GM03348 (cell line): ENCODE data around the gene GALNT18.
"Not testable (repeated sequence)": the region's sequence is repeated elsewhere in the genome, so short reads cannot be mapped to it uniquely, and the experiment has no call there.

ENCODE experiments used
- DNase-seq: peaks from one replicate; pipeline ENCODE4 v3.0.0; 2012; ENCODE audit warnings: low spot score

The GALNT18 gene

DNA sequence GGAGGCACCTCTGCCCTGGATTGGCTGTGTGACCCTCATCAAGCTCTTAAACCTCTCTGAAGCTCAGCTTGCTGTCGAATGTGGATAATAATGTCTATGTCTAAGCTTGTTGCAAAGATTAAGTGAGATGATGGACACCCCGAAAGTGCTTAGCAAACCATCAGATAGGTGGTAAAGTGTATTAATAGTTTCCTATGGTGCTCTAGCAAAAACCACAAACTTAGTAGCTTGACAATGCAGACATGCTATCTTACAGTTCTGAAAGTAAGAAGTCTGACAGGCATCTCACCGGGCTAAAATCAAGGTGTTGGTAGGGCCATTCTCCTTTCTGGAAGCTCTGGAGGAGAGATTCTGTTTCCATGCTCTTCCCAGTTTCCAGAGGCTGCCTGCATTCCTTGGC lies 162.2 kb downstream of the GALNT18 start:
- no peak for DNase-seq

- no peak for DNase-seq
Observed at GRCh38 chr11:11458485-11458884, 163.3 kb downstream of the GALNT18 start.

DNA sequence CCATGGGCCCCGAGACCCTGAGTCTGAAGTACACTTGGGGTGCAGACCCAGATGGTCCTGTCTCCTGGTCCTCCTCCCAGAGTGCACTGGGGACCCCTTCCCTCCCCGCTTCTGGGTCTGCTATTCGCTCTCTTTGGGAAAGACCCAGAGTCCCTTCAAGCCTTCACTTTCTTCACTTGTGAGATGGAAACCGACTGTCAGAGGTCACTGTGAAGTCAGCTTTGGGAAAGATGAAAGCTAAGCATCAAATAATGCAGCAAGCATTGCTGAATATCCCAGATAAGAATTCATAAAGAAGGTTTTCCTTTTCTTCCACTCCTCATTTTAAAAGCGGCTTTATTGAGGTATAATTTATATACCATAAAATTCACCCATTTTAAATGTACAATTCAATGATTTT lies 163.8 kb downstream of the GALNT18 start:
- DNase-seq, result no peak

DNA sequence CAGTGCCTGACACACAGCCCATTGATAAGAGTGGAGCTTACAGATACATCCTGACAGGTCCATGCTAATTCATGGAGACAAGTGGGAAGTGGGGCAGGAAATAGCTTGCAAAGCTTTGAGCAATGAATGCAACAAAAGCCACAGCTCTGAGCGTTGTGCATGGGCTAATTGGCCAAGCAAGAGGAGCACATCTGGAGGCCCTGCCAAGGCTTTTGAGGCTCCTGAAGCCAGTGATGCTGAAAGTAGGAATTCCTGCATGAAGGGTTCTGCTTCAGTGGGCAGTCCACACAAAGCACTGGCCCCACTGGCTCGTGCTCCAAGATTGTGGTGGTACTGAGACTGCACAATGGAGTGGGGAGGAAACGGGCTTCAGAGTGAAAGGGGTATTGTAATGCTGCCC lies 164.9 kb downstream of the GALNT18 start:
- DNase-seq, result no peak

GRCh38 chr11:11454671-11455223 lies 167.1 kb downstream of the GALNT18 start:
- no peak for DNase-seq

DNA sequence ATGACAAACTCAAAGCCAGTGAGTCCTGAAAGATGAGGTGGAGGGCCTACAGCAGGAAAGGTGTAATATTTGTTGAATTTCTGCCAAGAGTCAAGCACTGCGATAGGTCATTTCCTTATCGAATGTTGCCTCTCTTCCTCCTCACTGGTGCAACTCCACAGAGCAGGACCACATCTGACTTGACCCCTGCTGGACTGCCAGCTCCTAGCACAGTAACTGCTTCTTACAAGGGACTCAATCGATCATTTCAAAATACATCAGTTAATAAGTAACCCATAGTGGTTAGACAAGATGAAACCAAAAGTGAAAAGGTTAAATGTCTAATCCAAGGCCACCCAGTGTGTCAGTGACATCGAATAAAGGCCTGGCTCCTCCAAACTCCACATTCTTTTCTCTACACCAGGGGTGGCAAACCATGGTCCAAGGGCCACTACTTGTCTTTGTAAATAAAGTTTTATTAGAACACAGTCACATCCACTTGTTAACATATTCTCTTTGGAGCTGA lies 170.3 kb downstream of the GALNT18 start:
- no peak for DNase-seq

DNA sequence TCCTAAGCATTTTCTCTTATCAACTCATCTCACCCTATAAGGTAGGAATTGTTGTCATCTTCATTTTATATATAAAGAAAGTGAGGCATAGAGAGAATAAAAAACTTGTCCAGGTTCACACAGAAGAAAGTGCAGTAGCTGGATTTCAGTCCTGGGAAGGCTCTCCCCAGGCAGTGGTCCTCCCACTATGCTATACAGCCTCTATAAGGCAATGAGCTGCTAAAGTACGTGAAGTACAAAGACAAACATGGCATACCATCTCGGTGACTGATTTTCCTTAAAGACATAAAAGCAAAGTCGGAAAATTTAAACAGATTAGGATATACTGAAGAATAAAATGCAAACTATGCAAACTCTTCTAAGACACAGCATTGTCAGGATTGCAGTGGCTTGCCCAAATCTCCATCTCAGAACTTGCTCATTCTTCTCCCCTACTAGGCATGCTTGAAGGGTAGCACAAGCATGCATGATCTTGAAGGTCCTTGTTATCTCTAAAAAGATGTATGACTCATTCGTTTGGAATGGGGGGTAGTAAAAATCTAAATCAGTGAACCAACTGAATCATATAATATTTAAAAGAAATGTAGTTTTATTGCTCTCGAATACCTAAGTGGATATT lies 171.0 kb downstream of the GALNT18 start:
- DNase-seq, result no peak

GRCh38 chr11:11449327-11449726 lies 172.5 kb downstream of the GALNT18 start:
- no peak for DNase-seq

DNA sequence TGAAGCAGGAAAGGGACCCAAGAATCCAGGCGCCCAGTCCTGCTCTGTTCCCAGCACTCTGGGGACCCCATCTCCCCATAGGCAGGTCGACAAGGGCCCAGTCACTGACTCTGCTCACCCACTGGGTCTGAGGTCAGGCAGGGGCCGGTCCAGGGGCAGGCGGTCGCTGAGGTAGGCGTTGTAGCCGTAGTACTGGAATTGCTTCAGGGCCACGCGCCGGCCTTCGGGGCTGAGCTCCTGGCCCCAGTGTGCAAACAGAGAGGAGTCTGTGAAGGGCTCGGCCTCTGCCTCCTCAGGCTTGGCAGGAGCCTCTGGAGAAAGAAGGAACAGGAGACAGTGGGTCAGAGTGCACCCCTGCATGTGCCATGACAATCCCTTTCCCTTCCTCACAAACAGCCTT lies 173.2 kb downstream of the GALNT18 start:
- DNase-seq, result no peak

- not testable (repeated sequence) for DNase-seq
Observed at GRCh38 chr11:11447601-11448000, 174.2 kb downstream of the GALNT18 start.

GRCh38 chr11:11446967-11447366 lies 174.8 kb downstream of the GALNT18 start:
- DNase-seq, result no peak

- no peak for DNase-seq
Observed at GRCh38 chr11:11446564-11446963, 175.2 kb downstream of the GALNT18 start.

DNA sequence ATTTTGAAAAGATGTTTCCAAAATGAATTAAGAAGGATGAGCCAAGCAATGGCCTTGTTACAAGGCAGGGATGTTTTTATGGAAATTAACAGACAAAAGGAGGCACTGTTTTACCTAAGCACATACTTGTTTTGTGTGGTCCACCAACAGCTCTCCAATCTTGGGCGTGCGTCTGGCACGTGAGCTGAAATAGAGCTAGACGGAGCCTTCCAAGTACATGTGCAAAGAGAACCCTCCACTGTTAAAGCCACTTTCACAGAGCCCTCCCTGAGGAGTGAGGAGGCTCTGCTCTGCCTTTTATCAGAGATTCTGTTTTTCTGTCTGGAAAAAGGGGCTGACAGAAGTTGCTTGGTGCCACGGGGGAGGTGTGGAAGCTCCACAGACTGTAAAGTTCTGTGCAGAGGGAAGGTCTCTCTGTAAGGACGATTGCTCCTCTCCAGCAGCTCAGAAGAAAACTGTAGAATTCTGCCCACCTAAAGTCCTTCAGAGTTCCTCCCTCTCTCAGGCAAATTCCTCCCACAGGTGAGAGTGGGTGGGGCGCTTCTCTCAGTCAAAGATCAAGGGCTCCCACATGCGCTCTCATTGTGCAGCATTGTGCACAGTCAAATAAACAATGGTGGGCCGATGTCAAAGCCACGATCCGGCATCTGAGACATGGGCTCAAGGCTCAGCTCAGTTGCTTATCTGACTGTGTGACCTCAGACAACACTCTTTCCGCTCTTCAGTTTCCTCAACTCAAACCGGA lies 176.2 kb downstream of the GALNT18 start:
- DNase-seq, result no peak

DNA sequence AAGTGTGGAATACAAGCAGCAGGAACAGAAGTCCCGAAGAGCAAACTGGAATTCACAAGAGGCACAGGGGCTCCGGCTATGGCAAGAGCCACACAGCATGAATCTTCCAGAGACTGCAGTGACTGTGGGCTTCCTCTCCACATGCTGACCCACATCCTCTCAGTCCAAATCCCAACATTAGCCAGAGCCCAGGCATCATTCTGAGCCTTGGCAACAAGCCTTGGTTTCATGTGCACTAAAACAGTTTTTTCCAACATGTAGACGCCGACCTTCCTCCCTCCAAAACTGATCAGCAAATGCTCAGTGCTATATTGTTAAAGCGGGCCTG lies 177.0 kb downstream of the GALNT18 start:
- no peak for DNase-seq

DNA sequence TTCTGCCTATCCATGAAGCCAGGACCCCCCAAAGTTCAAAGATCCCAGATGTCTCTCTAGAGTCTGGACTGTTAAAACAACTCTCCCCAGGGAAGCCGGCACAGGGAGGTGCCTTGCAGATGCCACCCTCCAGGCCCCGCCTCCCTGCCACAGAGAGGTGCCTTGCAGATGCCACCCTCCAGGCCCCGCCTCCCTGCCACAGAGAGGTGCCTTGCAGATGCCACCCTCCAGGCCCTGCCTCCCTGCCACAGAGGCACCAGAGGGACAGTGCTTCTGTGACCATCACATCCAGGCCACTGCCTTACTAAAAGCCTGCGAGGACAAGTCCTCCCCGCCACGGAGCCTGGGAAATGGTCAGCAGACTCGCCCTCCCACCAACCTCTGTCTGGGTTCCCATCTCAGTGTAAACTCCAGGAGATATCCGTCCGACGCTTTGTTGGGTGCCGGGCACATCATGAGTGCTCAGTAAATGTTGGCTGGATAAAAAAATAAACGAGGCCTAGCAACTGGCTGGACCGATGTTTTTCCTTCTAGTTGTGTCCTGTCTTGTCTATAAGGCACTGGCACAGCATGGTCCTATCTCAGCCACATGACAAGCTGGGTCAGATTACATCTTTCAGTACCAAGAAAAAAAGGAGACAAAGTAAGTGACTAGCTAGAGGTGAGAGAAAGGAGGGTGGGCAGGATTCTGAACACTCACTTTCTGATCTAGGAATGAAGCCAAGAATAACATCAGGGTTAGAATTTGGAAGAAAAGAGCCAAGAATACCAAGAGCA lies 177.6 kb downstream of the GALNT18 start:
- no peak for DNase-seq

GRCh38 chr11:11442791-11443190 lies 179.0 kb downstream of the GALNT18 start:
- no peak for DNase-seq

DNA sequence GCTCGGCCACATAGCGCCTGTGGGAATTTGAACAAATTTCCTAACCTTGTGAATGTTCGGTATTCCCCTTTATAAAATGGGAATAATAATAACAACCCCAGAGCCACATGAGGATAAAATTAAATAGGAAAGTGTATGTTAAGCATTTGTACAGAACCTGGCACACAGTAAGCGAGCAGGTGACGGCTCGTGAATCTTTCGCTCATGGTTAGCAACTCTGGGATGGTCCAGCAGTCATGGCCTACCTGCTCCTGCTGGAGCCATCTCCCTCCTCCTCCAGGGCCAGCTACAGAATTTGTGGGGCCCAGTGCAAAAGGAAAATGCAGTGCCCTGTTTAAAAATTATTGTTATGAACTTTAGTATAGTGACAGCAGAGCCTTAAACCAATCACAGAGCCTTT lies 180.3 kb downstream of the GALNT18 start:
- DNase-seq, result no peak

GRCh38 chr11:11441091-11441490 lies 180.7 kb downstream of the GALNT18 start:
- no peak for DNase-seq

- no peak for DNase-seq
Observed at GRCh38 chr11:11440144-11440543, 181.7 kb downstream of the GALNT18 start.

DNA sequence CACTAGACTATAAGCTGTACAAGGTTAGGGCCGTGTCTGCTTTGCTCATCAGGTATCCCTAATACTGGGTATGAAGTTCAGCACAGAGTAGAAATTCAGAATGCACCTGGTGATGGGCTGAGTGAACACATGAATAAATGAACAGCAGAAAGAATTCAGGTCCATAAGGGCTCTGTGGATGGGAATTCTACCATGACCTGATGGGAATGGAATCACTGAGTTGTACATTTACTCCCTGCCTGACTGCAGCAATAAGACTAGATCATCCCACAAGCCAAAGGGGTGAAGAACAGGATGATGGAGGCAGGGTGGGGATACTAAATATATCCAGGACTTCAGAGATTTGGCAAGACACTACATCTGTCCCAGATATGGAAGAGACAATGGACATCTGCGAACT lies 182.2 kb downstream of the GALNT18 start:
- no peak for DNase-seq

- DNase-seq, result no peak
Observed at GRCh38 chr11:11436715-11437313, 185.0 kb downstream of the GALNT18 start.

- no peak for DNase-seq
Observed at GRCh38 chr11:11435635-11436034, 186.2 kb downstream of the GALNT18 start.
